ENCODE measurements around the gene ZNF324. TPM values are rescaled to one million over a fixed set of nuclear protein-coding genes. Genes with fewer than 3 reads are reported as not detected.

ZNF324 gene
- total RNA-seq, 4 donors from 2014 or later, result 12.9 to 21.8 (median 15.6) TPM

Small RNAs within 50 kb of the gene (small RNA-seq; reads per million reads assigned to genes)
- gene RN7SL693P, result 0 reads per million in 3 donors
- gene RNU6-1337P, result 0 reads per million in 3 donors

Other genes starting within 250 kb of the ZNF324 start
- 10 to 100 TPM; 29.5 to 38.8 (median 37.6) TPM for gene ZNF544, start 238.2 kb upstream of the ZNF324 start, total RNA-seq
- gene ZNF8, start 188.1 kb upstream of the ZNF324 start, total RNA-seq, result 10 to 100 TPM in 2 of 4 donors, 1 to 10 TPM in 2; 8.1 to 12.3 (median 10.3) TPM
- 10 to 100 TPM; 32.9 to 53.0 (median 38.0) TPM for gene ERVK3-1, start 161.7 kb upstream of the ZNF324 start, total RNA-seq
- 1 to 10 TPM; 2.9 to 4.9 (median 3.6) TPM for gene ZSCAN22, start 140.1 kb upstream of the ZNF324 start, total RNA-seq
- 10 to 100 TPM in 2 of 4 donors, 1 to 10 TPM in 1, under 1 TPM in 1; 0.83 to 12.1 (median 9.5) TPM for gene A1BG, start 113.6 kb upstream of the ZNF324 start, total RNA-seq
- 1 to 10 TPM in 1 of 4 donors, under 1 TPM in 3; 0.42 to 1.1 (median 0.92) TPM for gene ZNF497, start 104.3 kb upstream of the ZNF324 start, total RNA-seq
- 1 to 10 TPM; 1.5 to 3.7 (median 2.1) TPM for gene ZNF837, start 86.0 kb upstream of the ZNF324 start, total RNA-seq
- gene RPS5, start 79.8 kb upstream of the ZNF324 start, total RNA-seq, result 1,000 to 10,000 TPM; 1,137 to 2,200 (median 1,582) TPM
- gene RNF225, start 71.4 kb upstream of the ZNF324 start, total RNA-seq, result not detected
- gene ZNF584, start 58.4 kb upstream of the ZNF324 start, total RNA-seq, result 10 to 100 TPM; 11.6 to 24.2 (median 18.9) TPM
- 1 to 10 TPM; 3.7 to 6.7 (median 4.5) TPM for gene ZNF132, start 26.9 kb upstream of the ZNF324 start, total RNA-seq
- gene ZNF324B, start 15.5 kb upstream of the ZNF324 start, total RNA-seq, result 1 to 10 TPM; 7.1 to 9.7 (median 8.3) TPM
- gene ZNF446, start 9.3 kb downstream of the ZNF324 start, total RNA-seq, result 10 to 100 TPM; 13.7 to 20.4 (median 17.0) TPM
- gene SLC27A5, start 44.9 kb downstream of the ZNF324 start, total RNA-seq, result 10 to 100 TPM in 1 of 4 donors, 1 to 10 TPM in 3; 3.8 to 10.8 (median 4.6) TPM
- 10 to 100 TPM in 2 of 4 donors, 1 to 10 TPM in 2; 8.8 to 20.0 (median 12.1) TPM for gene ZBTB45, start 52.7 kb downstream of the ZNF324 start, total RNA-seq
- gene TRIM28, start 77.0 kb downstream of the ZNF324 start, total RNA-seq, result 100 to 1,000 TPM; 152 to 319 (median 264) TPM
- gene CHMP2A, start 88.0 kb downstream of the ZNF324 start, total RNA-seq, result 100 to 1,000 TPM; 124 to 145 (median 141) TPM
- gene UBE2M, start 91.5 kb downstream of the ZNF324 start, total RNA-seq, result 10 to 100 TPM; 36.1 to 54.9 (median 45.8) TPM
- gene MZF1, start 106.3 kb downstream of the ZNF324 start, total RNA-seq, result 10 to 100 TPM; 20.5 to 29.3 (median 22.4) TPM

Data from esophagus muscularis mucosa (tissue), 4 donors.